HFFc6 (cell line): ENCODE results near the gene NEK2. TPM values are rescaled to one million over a fixed set of nuclear protein-coding genes. Genes with fewer than 3 reads are reported as not detected.
"Not testable (repeated sequence)": the region's sequence is repeated elsewhere in the genome, so short reads cannot be mapped to it uniquely, and the experiment has no call there.

Source experiments
- DNase-seq: peaks from one replicate; pipeline ENCODE4 v3.0.0-alpha.2; 2018
- H3K27ac Mint-ChIP-seq: 2 replicates; pipeline ENCODE4 v1.8.0; 2020; ENCODE audit warnings: mild to moderate bottlenecking, mixed read lengths
- H3K27me3 Mint-ChIP-seq: 2 replicates; pipeline ENCODE4 v1.8.0; 2021; ENCODE audit warnings: mild to moderate bottlenecking, moderate library complexity, mixed read lengths; ENCODE audit not compliant: insufficient read depth
- H3K36me3 Mint-ChIP-seq: 2 replicates; pipeline ENCODE4 v1.8.0; 2021; ENCODE audit warnings: low read depth, mixed read lengths
- H3K4me1 Mint-ChIP-seq: 2 replicates; pipeline ENCODE4 v1.8.0; 2020; ENCODE audit warnings: low read depth, mixed read lengths
- H3K4me3 Mint-ChIP-seq: 2 replicates; pipeline ENCODE4 v1.8.0; 2020; ENCODE audit warnings: mild to moderate bottlenecking, moderate library complexity, mixed read lengths
- H3K9me3 Mint-ChIP-seq: 2 replicates; pipeline ENCODE4 v1.8.0; 2020; ENCODE audit warnings: mild to moderate bottlenecking, mixed read lengths
- CTCF ChIP-seq: fragments of 200-600 bp; sonication (generic); IDR thresholded peaks from 2 replicates; pipeline ENCODE4 v1.5.0; 2021; ENCODE audit warnings: antibody characterized with exemption, mild to moderate bottlenecking
- total RNA-seq, 6 experiments: library from RNA; stranded (reverse); fragmentation: NEBNext Ultra II Directional; extraction: Animal tissue kit (Norgen Biotek cat#: 25700); gene quantifications; 2 replicates in 1 of 6; 3 replicates in 5 of 6; pipeline ENCODE4 v1.2.3, GENCODE V29; 2021

Gene NEK2
- total RNA-seq, 6 experiments from 2014 or later = 10.2 to 28.6 (median 26.8) TPM

- H3K4me1 Mint-ChIP-seq = peaks cover 8% of the 10 kb centered on the region
Measured at GRCh38 chr1:211701733-211702132, 26.3 kb upstream of the NEK2 start.

GRCh38 chr1:211699059-211699458 is 23.6 kb upstream of the NEK2 start:
- peaks cover 2% of the 10 kb centered on the region; the same call in 1 of the 2 replicates for H3K9me3 Mint-ChIP-seq
- no peak overlapping the region for H3K4me3 Mint-ChIP-seq
- H3K36me3 Mint-ChIP-seq = no peaks in the 10 kb centered on the region
- H3K4me1 Mint-ChIP-seq = no peaks in the 10 kb centered on the region
- TF ChIP-seq CTCF = no peak
- H3K27me3 Mint-ChIP-seq = peaks cover 27% of the 10 kb centered on the region
- H3K27ac Mint-ChIP-seq = no peak overlapping the region
- DNase-seq = no peak

More at GRCh38 chr1:211701733-211702132, 26.3 kb upstream of the NEK2 start:
- Mint-ChIP-seq H3K36me3 (no peaks in the 10 kb centered on the region), H3K4me3 (no peak overlapping the region), H3K9me3 (no peaks in the 10 kb centered on the region), H3K27ac (no peak overlapping the region), H3K27me3 (peaks cover 25% of the 10 kb centered on the region)
- DNase-seq = no peak
- no peak for TF ChIP-seq CTCF

GRCh38 chr1:211698161-211699026 is 23.0 kb upstream of the NEK2 start:
- Mint-ChIP-seq H3K27me3 (peaks cover 27% of the 10 kb centered on the region), H3K4me1 (no peaks in the 10 kb centered on the region), H3K36me3 (no peaks in the 10 kb centered on the region), H3K9me3 (peaks cover 7% of the 10 kb centered on the region; the same call in 1 of the 2 replicates), H3K27ac (no peak overlapping the region), H3K4me3 (peak overlapping the region; percentile 29; the same call in 1 of the 2 replicates)
- peak; percentile 96 for TF ChIP-seq CTCF
- DNase-seq = peak; percentile 29

GRCh38 chr1:211697356-211697755 is 21.9 kb upstream of the NEK2 start:
- Mint-ChIP-seq H3K4me3 (no peak overlapping the region), H3K36me3 (no peaks in the 10 kb centered on the region), H3K27me3 (peaks cover 27% of the 10 kb centered on the region), H3K9me3 (peaks cover 7% of the 10 kb centered on the region; the same call in 1 of the 2 replicates), H3K27ac (no peak overlapping the region), H3K4me1 (no peaks in the 10 kb centered on the region)
- no peak for DNase-seq
- no peak for TF ChIP-seq CTCF

- no peak overlapping the region for H3K27ac Mint-ChIP-seq
- TF ChIP-seq CTCF = no peak
- H3K9me3 Mint-ChIP-seq = peaks cover 7% of the 10 kb centered on the region; the same call in 1 of the 2 replicates
- H3K27me3 Mint-ChIP-seq = peaks cover 17% of the 10 kb centered on the region
- H3K36me3 Mint-ChIP-seq = no peaks in the 10 kb centered on the region
- H3K4me3 Mint-ChIP-seq = no peak overlapping the region
- H3K4me1 Mint-ChIP-seq = no peaks in the 10 kb centered on the region
- no peak for DNase-seq
Measured at GRCh38 chr1:211695135-211695816, 19.9 kb upstream of the NEK2 start.

GRCh38 chr1:211693911-211694310 is 18.5 kb upstream of the NEK2 start:
- not testable (repeated sequence) for H3K4me1 Mint-ChIP-seq, DNase-seq, H3K9me3 Mint-ChIP-seq, H3K4me3 Mint-ChIP-seq, H3K36me3 Mint-ChIP-seq, H3K27ac Mint-ChIP-seq
- peaks cover 14% of the 10 kb centered on the region for H3K27me3 Mint-ChIP-seq
